Spleen (tissue), 11 donors: ENCODE measurements around the gene C17orf107. TPM values are rescaled to one million over a fixed set of nuclear protein-coding genes. Genes with fewer than 3 reads are reported as not detected.
A peak's percentile ranks its signal among the peaks of the same experiment; 100 is the strongest.

Experiments
- DNase-seq: peaks from one replicate; pipeline ENCODE4 v3.0.0-alpha.2; 2020
- H3K27ac ChIP-seq, 8 donors: fragments of 200-600 bp; sonication (generic) in 7 of 8; 1 replicate in 4 of 8; 2 replicates in 4 of 8; pipeline versions ENCODE4 v1.5.0 to v1.8.0; 2016 to 2021; ENCODE audit warnings: inconsistent platforms in 4 of 8, mild to moderate bottlenecking in 4 of 8, moderate library complexity in 1 of 8
- H3K27me3 ChIP-seq, 7 donors: fragments of 200-600 bp; sonication (generic) in 6 of 7; replicated peaks in 1 of 7; 1 replicate in 4 of 7; 2 replicates in 3 of 7; pipeline versions ENCODE4 v1.5.0 to v1.8.0; 2016 to 2021; ENCODE audit warnings: inconsistent platforms in 3 of 7, mild to moderate bottlenecking in 1 of 7
- H3K36me3 ChIP-seq, 6 donors: fragments of 200-600 bp; sonication (generic) in 5 of 6; 1 replicate in 4 of 6; 2 replicates in 2 of 6; pipeline versions ENCODE4 v1.5.0 to v1.8.0; 2016 to 2021; ENCODE audit warnings: inconsistent platforms in 2 of 6
- H3K4me1 ChIP-seq, 6 donors: fragments of 200-600 bp; sonication (generic) in 5 of 6; 1 replicate in 3 of 6; 2 replicates in 3 of 6; pipeline versions ENCODE4 v1.5.0 to v1.8.0; 2016 to 2021; ENCODE audit warnings: inconsistent platforms in 3 of 6
- H3K4me3 ChIP-seq, 8 donors: fragments of 200-600 bp; sonication (generic) in 7 of 8; 1 replicate in 4 of 8; 2 replicates in 4 of 8; pipeline versions ENCODE4 v1.5.0 to v1.8.0; 2016 to 2021; ENCODE audit warnings: inconsistent platforms in 4 of 8, mild to moderate bottlenecking in 4 of 8, moderate library complexity in 2 of 8
- H3K9me3 ChIP-seq, 8 donors: fragments of 200-600 bp; sonication (generic) in 7 of 8; 1 replicate in 4 of 8; 2 replicates in 4 of 8; pipeline versions ENCODE4 v1.5.0 to v1.8.0; 2016 to 2021; ENCODE audit warnings: inconsistent platforms in 4 of 8
- CTCF ChIP-seq, 11 experiments: fragments of 200-600 bp in 7 of 11; fragments of 450-650 bp in 4 of 11; sonication (generic) in 4 of 11; IDR thresholded peaks in 8 of 11; conservative IDR thresholded peaks in 3 of 11; 1 replicate in 7 of 11; 2 replicates in 4 of 11; pipeline versions ENCODE4 v1.4.0 to v1.8.0; 2016 to 2021; ENCODE audit warnings: antibody characterized with exemption in 11 of 11, inconsistent platforms in 4 of 11, mild to moderate bottlenecking in 1 of 11
- POLR2A ChIP-seq, 3 donors: fragments of 450-650 bp; IDR thresholded peaks; one replicate each; pipeline ENCODE4 v1.5.1; 2017; ENCODE audit warnings: antibody characterized with exemption in 3 of 3, mild to moderate bottlenecking in 1 of 3
- POLR2AphosphoS5 ChIP-seq, 3 donors: sonication (generic); formaldehyde crosslinking; IDR thresholded peaks; one replicate each; pipeline ENCODE4 v1.5.1; 2017; ENCODE audit warnings: antibody characterized with exemption in 3 of 3
- WGBS, 5 donors: extraction: QIAGEN DNeasy Blood & Tissue Kit in 3 of 5; methylation state at CpG; one replicate each; pipeline versions ENCODE4 v1.1.5 to v1.1.7; 2013 to 2018; 5-methylcytosine and 5-hydroxymethylcytosine counted together
- intact Hi-C: fragments of 100-400 bp; cut with DNase I; formaldehyde crosslinking; loops from one replicate; pipeline ENCODE4 v1.15.0; 2023; ENCODE audit warnings: low total_unique reads
- polyA plus RNA-seq, 3 donors: library from polyadenylated mRNA; stranded (reverse); fragments of 200-250 nt; gene quantifications; one replicate each; pipeline ENCODE4 v1.2.1, GENCODE V29; 2013
- total RNA-seq, 7 donors: library from RNA; depleted of rRNA in 3 of 7; stranded (reverse); fragments of >200 nt in 3 of 7; fragmentation: NEBNext Ultra II Directional in 4 of 7; extraction: Animal tissue kit (Norgen Biotek cat#: 25700) in 4 of 7; gene quantifications; one replicate each; pipeline versions ENCODE4 v1.1.0 to v1.2.1, GENCODE V29; 2016 to 2021
- donor health status: healthy with polysubstance abuse.
- donor health status: DM: no; HTN: no; CAD: no; lungs with moderate emphysema.
- donor health status: DM: no; HTN: no; CAD: no.
- donor health status: Bipolar disorder and iron deficiency.
- donor health status: healthy.
- donor health status: DM: no; HTN: no; CAD: no.
- donor health status: DM: yes; HTN: yes; CAD: no.

The C17orf107 gene
- total and polyA plus RNA-seq, 10 donors = 0.15 to 4.1 (median 2.2) TPM

GRCh38 chr17:4940555-4941318 lies 41.4 kb downstream of the C17orf107 start:
- DNase-seq = peak; percentile 91
- Histone ChIP-seq H3K4me1 (peaks cover 53 to 86% (median 73%) of the 10 kb centered on the region in 6 donors), H3K27ac (peak overlapping the region; percentile 93 to 99 (median 97)), H3K36me3 (peaks cover 0 to 71% (median 49%) of the 10 kb centered on the region in 6 donors), H3K27me3 (no peaks in the 10 kb centered on the region), H3K4me3 (peak overlapping the region; percentile 57 to 95 (median 78)), H3K9me3 (no peaks in the 10 kb centered on the region)
- TF ChIP-seq CTCF (IDR thresholded peaks at IDR 0.05 in 8 of 11, conservative IDR thresholded peaks at IDR 0.05 in 3 of 11) (no peak), POLR2AphosphoS5 (IDR thresholded peaks at IDR 0.05) (peak in 2 of 3 donors; percentile 67 to 81)
- intact Hi-C loops = loop anchor here (2.0 kb wide), 1 partner anchor 26 kb away; the partner anchor contains the start of gene SPAG7
- WGBS, 5 donors = 0 to 1% (median 1%) methylated on average over 23 to 29 of the region's 29 CpGs

- Histone ChIP-seq H3K9me3 (no peaks in the 10 kb centered on the region), H3K36me3 (peaks cover 0 to 71% (median 54%) of the 10 kb centered on the region in 6 donors), H3K27me3 (no peaks in the 10 kb centered on the region), H3K4me3 (peak overlapping the region; percentile 57 to 95 (median 78)), H3K27ac (peak overlapping the region; percentile 93 to 99 (median 97)), H3K4me1 (peaks cover 58 to 90% (median 78%) of the 10 kb centered on the region in 6 donors)
- intact Hi-C loops = loop anchor here (2.0 kb wide), 1 partner anchor 26 kb away; the partner anchor contains the start of gene SPAG7
- no peak for DNase-seq
- TF ChIP-seq POLR2AphosphoS5 (IDR thresholded peaks at IDR 0.05) = no peak
- no peak for TF ChIP-seq CTCF (IDR thresholded peaks at IDR 0.05 in 8 of 11, conservative IDR thresholded peaks at IDR 0.05 in 3 of 11)
- TF ChIP-seq POLR2A (IDR thresholded peaks at IDR 0.05) = no peak
- 25 to 48% (median 31%) methylated on average over 4 of the region's 4 CpGs for WGBS, 5 donors
These were observed 41.9 kb downstream of the C17orf107 start for GRCh38 chr17:4941319-4941610.

GRCh38 chr17:4942760-4943508 lies 43.6 kb downstream of the C17orf107 start:
- TF ChIP-seq POLR2A (IDR thresholded peaks at IDR 0.05) (no peak), CTCF (IDR thresholded peaks at IDR 0.05 in 8 of 11, conservative IDR thresholded peaks at IDR 0.05 in 3 of 11) (no peak), POLR2AphosphoS5 (IDR thresholded peaks at IDR 0.05) (no peak)
- no peaks in the 10 kb centered on the region for H3K27me3 ChIP-seq
- H3K36me3 ChIP-seq = peaks cover 0 to 65% (median 47%) of the 10 kb centered on the region in 6 donors
- WGBS, 5 donors = 73 to 82% (median 78%) methylated on average over 13 of the region's 13 CpGs
- peak overlapping the region; percentile 66 to 99 (median 98) for H3K27ac ChIP-seq
- H3K4me1 ChIP-seq = peaks cover 63 to 84% (median 81%) of the 10 kb centered on the region in 6 donors
- DNase-seq = no peak
- intact Hi-C loops = no loop called here
- H3K4me3 ChIP-seq = peak overlapping the region in 1 of 8 donors; percentile 78
- H3K9me3 ChIP-seq = no peaks in the 10 kb centered on the region

- TF ChIP-seq POLR2AphosphoS5 (IDR thresholded peaks at IDR 0.05) = peak in 1 of 3 donors; percentile 75
- no peak for TF ChIP-seq POLR2A (IDR thresholded peaks at IDR 0.05)
- Histone ChIP-seq H3K9me3 (no peaks in the 10 kb centered on the region), H3K27ac (peak overlapping the region; percentile 66 to 99 (median 98)), H3K27me3 (no peaks in the 10 kb centered on the region), H3K36me3 (peaks cover 0 to 59% (median 42%) of the 10 kb centered on the region in 6 donors), H3K4me1 (peaks cover 56 to 78% (median 70%) of the 10 kb centered on the region in 6 donors), H3K4me3 (peak overlapping the region in 7 of 8 donors; percentile 10 to 100 (median 97))
- peak; percentile 89 for DNase-seq
- intact Hi-C loops = no loop called here
- 2 to 13% (median 9%) methylated on average over 3 of the region's 3 CpGs for WGBS, 5 donors
These were observed 44.8 kb downstream of the C17orf107 start for GRCh38 chr17:4944163-4944553.
